Activated CD8-positive, alpha-beta memory T cell treated with anti-CD3 and anti-CD28 coated beads for 24 hours (primary cell): ENCODE measurements around the gene RPUSD1.

Experiments used
- DNase-seq: peaks from one replicate; pipeline ENCODE4 v3.0.0-alpha.2; 2020

The RPUSD1 gene

GRCh38 chr16:741986-742629 lies 46.1 kb downstream of the RPUSD1 start:
- no peak for DNase-seq

- peak; percentile 99 for DNase-seq
These were observed 47.2 kb downstream of the RPUSD1 start, which contains the start of gene CIAO3 for GRCh38 chr16:740764-741505. CIAO3 (minus strand) TSS chr16:740997; CDS start chr16:740985, 12 bp downstream.

- DNase-seq: no peak
These were observed 47.8 kb downstream of the RPUSD1 start for GRCh38 chr16:740459-740763.

GRCh38 chr16:739560-740458 lies 48.4 kb downstream of the RPUSD1 start:
- no peak for DNase-seq

- DNase-seq: no peak
These were observed 51.2 kb downstream of the RPUSD1 start for GRCh38 chr16:736936-737481.

GRCh38 chr16:735982-736453 lies 52.2 kb downstream of the RPUSD1 start:
- DNase-seq: peak; percentile 66

- DNase-seq: no peak
These were observed 53.0 kb downstream of the RPUSD1 start for GRCh38 chr16:734981-735881.
